ENCODE data around the gene DRC3.
A peak's percentile ranks its signal among the peaks of the same experiment; 100 is the strongest.

The DRC3 gene

DNA sequence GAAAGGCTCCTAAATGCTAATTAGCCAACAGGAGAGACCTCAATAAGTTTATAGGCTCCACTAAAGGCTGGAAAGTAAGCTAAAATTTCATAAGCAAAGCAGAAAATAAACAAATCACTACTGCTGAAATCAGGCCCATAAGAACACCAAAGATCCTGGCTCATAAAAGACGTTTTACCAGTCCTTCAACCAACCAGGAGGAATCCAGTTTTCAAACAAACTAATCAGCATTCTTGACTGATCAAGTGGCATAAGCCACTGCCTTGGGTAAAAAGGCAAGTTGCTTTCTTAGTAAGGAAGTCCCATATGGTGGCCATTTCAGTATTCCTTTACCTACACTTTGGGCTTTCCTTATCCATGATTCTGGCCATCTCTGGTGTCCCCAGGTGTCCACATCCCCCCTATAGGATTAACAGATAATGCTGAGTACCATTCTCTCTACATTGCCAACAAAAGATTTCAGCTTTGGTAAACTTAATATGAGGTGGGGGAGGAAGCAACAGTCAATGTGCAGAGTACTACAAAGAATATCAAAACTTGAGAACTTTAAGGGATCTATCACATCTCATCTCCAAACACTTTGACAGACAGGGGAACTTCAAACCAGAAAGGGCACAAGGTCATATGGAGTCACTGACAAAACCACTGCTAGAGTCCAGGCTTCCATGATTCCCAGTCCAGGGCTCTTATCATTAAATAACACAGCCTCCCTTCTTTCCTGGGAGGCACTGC lies 1.8 kb upstream of the DRC3 start:
- DNase-seq = no peak

DNA sequence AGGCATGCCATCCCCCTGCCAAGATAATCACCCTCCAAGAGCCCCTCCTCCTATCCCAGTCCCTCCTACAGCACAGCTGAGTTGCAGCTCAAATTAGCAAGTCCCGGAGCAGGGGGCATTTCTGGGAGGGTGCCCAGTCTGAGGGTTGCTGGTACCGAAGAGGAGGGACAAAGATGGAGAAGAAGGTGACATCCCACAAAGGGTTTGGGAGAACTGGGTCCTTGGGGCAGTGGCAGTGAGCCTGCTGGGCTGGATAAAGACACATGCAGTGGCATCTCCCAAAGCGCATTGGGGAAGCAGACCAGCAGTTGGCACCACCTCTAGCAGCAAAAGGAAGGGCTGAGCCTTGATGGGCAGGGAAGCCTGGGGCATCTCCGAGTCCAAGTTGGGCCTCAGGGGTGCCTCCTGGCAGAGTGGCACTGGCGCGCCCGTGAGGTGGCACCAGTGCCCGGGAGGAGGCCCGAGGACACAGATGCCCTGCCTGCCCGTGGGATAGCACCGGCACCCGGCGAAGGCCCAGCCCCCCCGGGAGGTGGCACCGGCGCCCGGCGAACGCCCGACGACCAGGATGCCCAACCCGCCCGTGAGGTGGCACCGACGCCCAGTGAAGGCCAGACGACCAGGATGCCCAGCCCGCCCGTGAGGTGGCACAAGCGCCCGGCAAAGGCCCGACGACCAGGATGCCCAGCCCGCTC lies 1.1 kb upstream of the DRC3 start:
- no peak for DNase-seq

DNA sequence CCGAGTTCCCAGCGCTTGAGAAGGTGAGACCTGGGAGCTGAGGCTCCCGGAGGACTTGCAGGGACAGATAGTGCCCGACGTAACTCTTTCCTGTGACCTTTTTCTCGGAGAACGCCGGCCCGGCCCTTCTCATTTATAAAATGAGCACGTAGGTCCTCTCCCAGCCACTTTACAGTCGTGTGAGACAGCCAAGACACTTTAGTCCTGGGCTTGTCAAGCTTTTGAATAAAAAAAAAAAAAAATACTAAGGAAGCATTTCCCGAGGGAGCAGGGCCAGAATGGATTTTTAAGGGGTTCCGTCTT lies 241 bp downstream of the DRC3 start:
- no peak for DNase-seq

DNA sequence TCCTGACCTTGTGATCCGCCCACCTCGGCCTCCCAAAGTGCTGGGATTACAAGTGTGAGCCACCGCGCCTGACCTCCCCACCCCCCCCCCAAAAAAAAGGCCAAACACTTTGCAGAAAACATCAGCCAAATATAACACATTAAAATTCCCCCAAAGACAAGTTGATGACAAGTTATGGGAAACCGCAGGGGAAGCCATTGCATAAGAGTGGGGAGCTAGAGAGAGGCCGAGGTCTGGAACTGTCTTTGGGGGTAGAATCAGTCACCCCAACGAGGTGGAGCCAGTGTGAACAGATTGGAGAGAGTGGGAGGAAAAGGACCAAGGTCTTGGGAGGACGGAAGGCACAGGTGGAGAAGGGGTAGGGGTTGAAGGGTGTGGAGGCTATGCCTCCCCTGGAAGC lies 2.8 kb downstream of the DRC3 start:
- peak; percentile 65 for DNase-seq

DNA sequence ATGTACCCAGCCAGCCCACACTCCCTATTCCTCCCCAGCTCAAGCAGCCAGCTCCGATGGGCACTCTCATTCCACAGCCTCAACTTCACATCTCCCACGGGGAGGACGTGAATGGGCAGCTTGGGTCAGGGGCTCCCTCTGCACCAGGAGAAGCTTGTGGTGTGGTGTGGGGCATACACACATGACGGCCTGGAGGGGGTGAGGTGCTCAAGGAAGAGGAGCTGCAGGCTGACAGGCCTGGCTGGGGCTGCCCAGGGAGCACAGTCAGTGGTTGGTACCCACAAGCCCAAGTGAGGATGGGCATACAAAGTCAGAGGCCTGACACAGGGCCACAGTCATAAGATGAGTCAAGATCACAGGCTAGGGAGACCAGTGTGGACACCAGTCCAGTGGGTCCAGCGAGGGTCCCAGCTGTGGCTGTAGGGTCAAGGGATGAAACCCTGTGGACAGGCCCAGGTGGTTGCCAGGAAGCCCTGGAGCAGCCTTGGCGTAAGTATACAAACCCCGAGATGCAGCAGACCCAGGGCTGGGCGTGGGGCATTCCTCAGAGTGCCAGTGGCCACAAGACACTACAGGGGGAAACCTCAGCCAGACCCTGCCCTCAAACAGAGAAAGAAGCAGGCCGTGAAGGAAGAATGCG lies 4.4 kb downstream of the DRC3 start:
- no peak for DNase-seq

DNA sequence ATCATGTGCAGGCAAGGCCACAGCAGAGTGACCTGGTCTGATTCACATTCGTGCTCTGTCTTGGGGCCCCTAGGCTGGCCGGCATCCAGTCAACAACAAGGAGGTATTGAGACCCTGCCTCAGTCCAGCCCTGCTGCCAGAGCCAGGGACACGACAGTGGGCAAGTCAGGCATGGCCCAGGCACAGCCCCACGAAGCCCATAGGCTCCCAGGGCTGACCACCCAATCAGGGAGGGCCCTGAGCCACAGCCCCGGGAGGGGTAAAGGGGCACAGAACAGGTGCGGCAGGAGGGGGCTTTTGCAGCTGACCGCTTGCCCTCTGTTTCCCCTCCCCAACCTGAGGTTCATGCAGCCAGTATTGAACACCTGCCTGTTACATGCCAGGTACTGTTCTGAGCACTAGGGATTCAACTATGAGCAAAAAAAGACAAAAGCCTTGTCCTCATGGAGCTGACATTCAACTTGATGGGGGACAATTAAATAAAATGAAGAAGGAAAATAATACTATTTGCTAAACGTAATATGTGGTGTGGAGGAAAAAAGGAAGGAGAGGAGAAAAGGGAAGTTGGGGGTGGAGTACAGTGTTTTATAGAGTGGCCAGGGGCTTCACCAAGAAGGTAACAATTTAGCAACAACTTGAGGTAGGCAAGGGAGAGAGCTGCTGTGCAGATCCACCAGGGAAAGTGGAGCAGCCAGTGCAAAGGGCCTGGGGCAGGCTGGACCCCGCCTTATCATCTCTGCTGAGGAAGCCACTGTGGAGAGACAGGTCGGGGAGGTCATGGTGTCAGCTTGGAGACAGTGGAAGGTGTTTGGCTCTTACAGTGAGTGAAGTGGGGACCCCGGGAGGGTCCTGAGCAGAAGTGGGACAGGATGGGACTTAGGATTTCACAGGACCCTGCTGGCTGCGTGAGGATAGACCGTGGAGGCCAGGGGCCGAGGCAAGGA lies 6.1 kb downstream of the DRC3 start:
- DNase-seq = peak; percentile 22

DNA sequence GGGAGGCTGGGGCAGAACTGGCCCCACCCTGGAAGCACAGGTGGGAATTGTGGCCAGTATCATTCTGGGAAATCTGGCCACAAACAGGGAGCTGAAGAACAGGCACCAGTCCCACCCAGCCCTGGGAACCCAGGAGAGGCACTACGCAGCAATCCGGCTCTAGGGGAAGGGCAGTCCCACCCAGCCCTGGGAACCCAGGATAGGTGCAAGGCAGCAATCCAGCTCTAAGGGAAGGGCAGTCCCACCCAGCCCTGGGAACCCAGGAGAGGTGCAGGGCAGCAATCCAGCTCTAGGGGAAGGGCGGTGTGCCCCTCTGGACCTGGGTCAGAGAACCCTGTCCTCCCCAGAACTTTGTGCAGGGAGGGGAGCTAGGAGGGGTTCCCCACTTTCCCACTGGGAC lies 7.1 kb downstream of the DRC3 start:
- DNase-seq = no peak

DNA sequence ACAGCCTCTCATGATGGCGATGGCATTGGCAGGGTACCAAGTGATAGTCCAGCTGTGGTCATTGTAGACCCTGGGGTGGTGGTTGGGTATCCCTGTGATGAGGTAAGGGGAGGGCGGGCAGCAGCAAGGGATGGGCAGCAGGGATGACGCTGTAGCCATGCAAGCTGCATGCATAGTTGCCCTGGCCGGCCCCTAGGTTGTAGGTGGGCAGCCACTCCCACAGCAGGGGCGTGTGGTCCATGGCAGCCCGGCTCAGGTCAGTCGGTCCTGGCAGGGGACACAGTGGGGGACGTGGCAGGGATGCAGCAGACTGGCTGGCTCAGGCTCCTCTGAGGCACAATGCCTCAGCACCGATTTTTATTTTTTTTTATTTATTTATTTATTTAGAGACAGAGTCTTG lies 8.7 kb downstream of the DRC3 start:
- DNase-seq = no peak

DNA sequence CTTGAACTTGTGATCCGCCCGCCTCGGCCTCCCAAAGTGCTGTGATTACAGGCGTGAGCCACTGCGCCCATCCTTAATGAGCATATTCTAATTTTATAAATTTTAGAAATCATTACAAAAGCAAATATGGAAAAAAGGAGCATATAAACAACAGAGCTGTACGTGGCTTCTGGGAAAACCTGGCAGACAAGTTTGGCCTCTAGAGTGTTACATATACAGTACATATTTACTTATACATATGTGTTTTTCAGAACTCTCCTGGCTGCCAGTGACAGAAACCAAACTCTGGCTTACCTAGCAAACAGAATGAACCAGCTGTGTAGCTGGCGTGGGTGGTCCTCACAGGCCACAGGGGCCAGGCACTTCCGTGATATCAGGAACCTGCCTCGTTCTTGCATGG lies 10.1 kb downstream of the DRC3 start:
- DNase-seq = no peak

DNA sequence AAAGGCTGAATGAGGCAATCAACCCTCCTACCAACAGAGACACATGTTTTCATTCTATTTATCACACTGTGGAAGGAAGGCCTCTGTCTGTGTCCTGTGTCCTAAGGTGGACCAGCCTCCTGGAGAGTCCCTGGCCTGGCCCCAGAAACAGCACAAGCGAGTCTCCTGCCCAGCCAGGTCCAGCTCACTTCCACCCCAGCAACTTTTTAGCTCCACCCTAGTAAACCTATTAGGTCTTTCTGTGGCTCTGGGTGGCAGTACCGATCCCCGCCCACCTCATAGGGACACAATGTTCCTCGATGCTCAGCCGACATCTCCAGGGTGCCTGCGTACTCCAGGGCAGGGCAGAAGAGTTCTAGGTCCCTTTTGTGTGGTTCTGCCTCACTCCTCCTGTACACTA lies 10.7 kb downstream of the DRC3 start:
- no peak for DNase-seq

DNA sequence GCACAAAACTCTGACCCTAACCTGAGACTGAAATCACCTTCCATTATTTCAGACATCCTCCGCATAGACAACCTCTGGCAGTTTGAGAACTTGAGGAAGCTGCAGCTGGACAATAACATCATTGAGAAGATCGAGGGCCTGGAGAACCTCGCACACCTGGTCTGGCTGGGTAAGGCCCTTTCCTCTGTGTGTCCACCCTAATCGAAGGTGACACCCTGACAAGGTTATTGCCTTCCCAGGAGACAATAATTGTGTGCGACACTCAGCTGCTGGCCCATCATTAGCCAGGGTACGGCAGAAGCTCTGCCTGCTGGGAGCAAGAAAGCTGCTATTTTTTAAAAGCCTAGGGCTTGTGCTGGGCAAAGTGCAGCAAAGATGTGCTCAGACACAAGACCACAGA lies 11.1 kb downstream of the DRC3 start:
- no peak for DNase-seq

DNA sequence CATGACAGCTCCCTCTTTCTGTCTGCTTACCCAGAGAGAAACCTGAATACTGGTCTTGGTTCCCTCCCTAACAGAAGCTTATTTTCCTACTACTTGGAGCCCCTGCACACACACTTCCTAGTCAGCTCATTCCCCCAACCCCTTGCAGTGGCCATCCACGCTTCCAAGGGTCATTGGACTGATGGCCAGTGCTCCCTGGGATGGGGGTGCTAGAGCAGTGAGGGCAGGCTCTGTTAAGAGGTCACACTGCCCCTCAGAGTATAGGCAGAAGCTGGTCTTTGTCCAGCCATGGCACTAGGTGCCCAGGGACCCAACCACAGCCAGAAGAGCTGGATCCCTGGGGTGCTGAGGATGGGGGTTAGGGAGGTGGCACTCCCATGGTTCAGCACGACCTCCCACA lies 12.5 kb downstream of the DRC3 start:
- no peak for DNase-seq

DNA sequence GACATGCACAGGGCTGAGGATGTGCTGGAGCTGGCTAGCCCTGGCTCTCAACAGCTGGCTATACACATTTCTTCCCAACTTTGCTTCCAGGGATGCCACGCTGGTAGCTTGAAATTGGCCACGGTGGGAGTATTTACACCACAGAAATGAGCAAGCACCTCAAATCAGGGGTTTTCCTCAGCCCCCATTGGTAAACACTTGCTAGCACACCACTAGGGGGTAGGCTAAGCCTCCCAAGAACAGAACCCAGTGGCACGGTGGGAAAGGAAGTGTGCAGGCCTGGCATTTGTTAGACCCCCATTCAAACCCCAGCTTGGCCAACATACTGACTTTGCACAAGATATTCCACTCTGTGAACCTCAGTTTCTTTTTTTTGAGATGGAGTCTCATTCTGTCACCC lies 12.9 kb downstream of the DRC3 start:
- peak; percentile 10 for DNase-seq

DNA sequence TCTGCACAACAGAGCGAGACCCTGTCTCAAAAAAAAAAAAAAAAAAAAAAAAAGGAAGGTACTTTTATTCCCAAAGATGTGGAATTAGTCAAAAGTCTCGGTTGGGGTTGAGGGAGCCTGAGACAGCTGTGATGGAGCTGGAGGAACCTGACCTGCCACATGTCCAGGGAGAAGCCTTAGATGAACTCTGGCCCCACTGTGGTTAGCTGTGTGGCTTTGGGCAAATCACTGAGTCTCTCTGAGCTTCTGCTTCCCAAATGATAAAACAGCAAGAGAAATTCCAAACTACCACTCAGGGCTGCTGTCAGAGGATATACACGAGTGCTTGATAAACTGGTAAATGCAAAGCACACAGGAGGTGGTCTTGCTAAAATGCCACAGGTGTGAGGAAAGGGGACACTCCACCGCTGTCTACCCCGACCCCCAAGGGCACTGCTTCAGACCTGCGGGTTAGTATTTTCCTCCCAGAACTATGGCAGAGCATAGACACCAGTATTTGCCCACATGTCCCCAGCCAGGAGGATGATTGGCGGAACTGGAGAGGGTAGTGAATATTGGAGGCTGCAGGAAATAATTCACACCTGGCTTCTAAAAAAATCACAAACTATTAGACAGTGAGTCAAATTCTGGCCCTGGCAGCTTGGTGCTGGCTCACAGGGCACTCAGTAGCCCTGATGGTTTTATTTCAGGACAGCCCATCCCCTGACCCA lies 14.7 kb downstream of the DRC3 start:
- DNase-seq = no peak

DNA sequence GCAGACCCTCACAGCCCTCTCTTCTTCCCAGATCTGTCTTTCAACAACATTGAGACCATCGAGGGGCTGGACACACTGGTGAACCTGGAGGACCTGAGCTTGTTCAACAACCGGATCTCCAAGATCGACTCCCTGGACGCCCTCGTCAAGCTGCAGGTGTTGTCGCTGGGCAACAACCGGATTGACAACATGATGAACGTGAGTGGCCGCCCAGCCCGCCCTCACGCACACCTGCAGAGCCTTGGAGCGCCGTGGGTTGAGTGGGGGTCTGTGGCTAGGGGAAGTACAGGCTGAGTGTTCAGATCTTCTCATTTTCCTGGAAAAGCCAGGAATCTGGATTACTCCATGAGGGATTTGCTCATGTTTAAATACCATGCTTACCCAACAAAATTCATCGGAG lies 15.2 kb downstream of the DRC3 start:
- no peak for DNase-seq

DNA sequence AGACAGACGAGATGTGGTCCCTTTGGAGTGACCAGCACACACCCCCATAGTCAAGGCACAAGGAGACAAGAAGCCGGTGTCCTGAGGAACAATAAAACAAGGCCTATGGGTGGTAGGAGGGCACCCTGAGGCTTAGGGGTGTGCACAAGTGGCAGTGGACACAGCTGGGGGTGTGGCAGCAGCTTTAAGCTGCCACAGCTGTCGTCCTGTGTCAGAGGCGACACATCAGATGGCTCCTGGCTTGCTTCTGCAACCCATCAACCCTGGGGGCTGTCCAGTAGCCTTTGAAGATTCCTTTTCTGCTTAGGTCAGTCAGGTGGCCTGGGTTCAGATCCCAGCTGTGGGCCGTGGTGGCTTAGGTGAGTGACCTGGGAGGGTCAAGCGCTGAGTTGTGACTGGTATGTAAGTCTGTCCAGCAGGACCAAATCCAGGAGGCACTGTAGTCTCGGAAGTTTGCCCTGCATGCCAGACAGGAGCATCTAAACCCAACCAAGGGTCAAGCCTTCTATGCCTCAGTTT lies 15.8 kb downstream of the DRC3 start:
- DNase-seq = no peak

DNA sequence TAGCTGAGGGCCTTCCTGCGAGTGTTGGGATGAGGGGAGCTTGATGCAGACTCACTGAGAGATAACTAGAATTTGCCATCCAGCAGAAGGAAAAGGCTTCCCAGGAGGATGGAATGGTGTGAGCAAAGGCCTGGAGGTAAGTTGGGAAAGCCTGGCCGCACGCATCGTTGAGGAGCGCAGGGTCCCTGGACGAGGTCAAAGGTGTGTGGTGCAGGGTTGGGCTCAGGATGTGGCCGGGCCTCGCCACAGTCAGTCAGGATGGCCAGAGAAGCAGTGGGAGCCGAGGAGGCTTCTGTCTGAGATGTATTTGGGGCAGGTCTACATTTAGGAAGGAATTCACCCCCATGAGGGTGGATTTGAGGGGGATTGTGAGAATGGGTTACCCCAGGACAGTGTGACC lies 16.4 kb downstream of the DRC3 start:
- no peak for DNase-seq

DNA sequence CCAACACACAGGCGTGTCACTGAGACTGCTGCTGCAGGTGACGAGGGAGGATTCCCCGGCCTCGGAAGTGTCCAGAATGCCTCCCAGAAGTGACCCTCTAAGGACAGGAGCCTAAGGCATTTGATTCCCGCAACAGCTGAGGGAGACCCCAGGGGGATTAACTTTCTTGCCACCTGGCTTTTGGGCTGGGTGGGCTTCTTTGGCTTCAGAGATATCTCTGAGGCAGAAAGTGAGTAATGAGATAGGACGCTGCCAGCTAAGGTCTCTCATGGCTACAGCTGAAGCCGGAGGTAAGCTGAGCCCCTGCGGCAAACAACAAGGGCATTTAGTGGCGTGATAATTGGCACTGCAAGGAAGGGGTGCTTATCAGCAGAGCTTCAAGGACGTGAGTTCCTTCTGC lies 17.0 kb downstream of the DRC3 start:
- DNase-seq = no peak

DNA sequence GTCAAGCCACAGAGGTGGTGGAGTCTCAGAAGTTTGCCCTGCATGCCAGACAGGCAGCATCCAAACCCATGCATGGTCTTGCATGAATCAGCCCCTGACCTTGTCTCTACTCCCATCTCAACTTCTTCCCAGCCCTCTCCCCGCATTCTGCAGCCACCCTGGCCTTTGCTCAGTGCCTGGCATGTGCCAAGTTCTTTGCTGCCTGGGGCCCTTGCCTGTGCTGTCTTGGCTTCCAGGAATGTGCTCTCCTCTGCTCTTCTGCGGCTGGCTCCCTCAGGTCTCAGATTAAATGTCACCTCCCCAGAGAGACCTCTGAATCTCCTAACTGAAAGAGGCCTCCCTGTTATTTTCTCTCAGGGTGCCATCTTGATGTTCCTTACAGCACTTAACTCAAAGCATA lies 17.6 kb downstream of the DRC3 start:
- DNase-seq = no peak

DNA sequence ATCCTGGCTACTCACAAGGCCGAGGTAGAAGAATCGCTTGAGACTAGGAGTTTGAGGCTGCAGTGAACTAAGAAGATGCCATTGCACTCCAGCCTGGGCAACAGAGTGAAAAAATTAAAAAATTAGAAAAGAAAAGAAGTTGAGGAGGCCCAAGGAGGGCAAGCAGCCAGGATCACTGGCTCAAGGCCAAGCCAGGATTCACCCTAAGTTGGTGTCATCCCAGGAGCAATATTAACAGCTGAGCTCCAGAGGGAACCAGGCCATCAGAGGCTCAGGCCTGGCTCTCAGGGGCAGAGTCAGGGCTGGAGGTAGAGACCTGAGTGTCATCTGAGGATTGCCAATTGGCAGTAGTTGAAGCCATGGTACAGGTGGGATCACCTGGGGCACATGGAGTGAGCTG lies 20.7 kb downstream of the DRC3 start:
- DNase-seq = no peak

DNA sequence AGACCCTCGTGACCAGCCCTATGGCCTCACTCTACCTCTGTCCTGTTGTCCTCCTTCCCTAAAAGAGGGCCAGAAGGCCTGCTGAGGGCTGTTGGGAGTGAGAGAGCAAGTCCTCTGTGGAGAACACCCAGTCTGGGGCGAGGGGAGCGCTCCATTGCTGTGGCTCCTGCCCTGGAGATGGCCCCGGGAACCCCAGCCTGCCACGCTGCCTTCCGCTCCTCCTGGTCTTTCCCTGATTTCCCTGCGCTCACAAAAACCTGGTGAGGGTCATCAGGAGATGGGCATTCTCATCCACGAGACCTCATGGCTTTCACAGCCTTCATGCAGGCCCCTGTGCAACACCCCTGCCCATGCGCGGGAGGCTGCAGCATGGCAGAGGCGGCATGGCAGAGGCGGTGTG lies 21.2 kb downstream of the DRC3 start:
- DNase-seq = no peak

DNA sequence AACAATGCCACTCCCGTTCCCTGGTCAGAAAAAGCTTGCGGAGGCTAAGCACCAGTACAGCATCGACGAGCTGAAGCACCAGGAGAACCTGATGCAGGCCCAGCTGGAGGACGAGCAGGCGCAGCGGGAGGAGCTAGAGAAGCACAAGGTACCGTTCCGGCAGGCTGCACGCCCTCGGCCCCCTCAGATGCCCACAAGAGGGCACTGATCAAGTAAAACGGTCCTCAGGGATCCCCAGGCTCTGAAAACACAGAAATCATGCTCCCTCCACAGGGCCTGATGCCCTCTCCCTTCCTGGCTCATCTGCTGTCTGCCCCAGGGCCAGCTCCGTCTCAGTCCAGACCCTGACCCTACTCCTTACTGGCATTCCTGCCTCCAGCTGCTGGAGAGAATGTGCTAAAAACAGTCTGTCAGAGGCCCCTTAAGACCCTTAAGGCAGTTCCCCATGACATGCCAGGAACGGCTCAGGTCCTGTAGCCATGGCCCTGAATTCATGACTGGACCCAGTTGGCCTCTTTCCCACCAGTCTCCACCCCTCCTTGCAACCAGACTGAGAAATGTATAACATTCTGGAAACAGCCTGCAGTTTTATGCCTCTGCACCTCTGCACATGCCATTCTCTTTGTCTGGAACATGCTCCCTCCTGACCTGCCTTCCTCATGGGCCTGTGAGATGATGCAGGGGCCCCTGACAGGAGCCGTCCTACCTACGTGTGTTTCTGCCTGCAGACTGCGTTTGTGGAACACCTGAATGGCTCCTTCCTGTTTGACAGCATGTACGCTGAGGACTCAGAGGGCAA lies 21.8 kb downstream of the DRC3 start:
- DNase-seq = peak; percentile 36
